Measurements from ENCODE around the gene CNDP2. TPM values are rescaled to one million over a fixed set of nuclear protein-coding genes. Genes with fewer than 3 reads are reported as not detected.
A peak's percentile ranks its signal among the peaks of the same experiment; 100 is the strongest.
"Not testable (repeated sequence)": the region's sequence is repeated elsewhere in the genome, so short reads cannot be mapped to it uniquely, and the experiment has no call there.

The CNDP2 gene
- total RNA-seq, 1 donor from 2014 or later, result 67.4 TPM

DNA sequence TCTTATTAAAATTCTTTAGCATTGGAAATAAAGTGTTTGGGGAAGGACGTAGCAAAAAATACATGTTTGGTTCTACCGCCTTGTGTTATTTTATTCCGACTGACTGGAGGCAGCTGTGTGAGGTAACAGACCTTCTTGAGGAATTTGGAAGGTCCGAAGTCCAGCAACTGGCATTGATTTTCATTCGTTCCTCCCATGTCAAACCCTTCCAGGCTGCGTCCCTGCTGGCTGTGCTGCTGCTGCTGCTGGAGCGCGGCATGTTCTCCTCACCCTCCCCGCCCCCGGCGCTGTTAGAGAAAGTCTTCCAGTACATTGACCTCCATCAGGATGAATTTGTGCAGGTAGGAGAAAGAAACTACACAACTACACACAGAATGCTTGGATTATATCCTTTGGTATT lies 60.0 kb downstream of the CNDP2 start:
- DNase-seq (ENCODE audit: low read depth), result no peak
- H3K4me3 ChIP-seq (ENCODE audit: low read depth, low read length), result no peak overlapping the region
- H3K27me3 ChIP-seq (ENCODE audit: control insufficient read depth, insufficient read depth, low read length), result peaks cover 2% of the 10 kb centered on the region
- TF ChIP-seq, protein P1, sequence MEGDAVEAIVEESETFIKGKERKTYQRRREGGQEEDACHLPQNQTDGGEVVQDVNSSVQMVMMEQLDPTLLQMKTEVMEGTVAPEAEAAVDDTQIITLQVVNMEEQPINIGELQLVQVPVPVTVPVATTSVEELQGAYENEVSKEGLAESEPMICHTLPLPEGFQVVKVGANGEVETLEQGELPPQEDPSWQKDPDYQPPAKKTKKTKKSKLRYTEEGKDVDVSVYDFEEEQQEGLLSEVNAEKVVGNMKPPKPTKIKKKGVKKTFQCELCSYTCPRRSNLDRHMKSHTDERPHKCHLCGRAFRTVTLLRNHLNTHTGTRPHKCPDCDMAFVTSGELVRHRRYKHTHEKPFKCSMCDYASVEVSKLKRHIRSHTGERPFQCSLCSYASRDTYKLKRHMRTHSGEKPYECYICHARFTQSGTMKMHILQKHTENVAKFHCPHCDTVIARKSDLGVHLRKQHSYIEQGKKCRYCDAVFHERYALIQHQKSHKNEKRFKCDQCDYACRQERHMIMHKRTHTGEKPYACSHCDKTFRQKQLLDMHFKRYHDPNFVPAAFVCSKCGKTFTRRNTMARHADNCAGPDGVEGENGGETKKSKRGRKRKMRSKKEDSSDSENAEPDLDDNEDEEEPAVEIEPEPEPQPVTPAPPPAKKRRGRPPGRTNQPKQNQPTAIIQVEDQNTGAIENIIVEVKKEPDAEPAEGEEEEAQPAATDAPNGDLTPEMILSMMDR (IDR thresholded peaks at IDR 0.05; ENCODE audit: insufficient read depth, low read length, severe bottlenecking), result no peak
- no peaks in the 10 kb centered on the region for H3K36me3 ChIP-seq (ENCODE audit: control insufficient read depth, insufficient read depth, low read length)
- no peak for FAIRE-seq

- no peak overlapping the region for H3K4me3 ChIP-seq (ENCODE audit: low read depth, low read length)
- TF ChIP-seq, protein P1 (IDR thresholded peaks at IDR 0.05; ENCODE audit: insufficient read depth, low read length, severe bottlenecking), result no peak
- no peaks in the 10 kb centered on the region for H3K36me3 ChIP-seq (ENCODE audit: control insufficient read depth, insufficient read depth, low read length)
- FAIRE-seq (no peak), DNase-seq (ENCODE audit: low read depth) (no peak)
- peaks cover 2% of the 10 kb centered on the region for H3K27me3 ChIP-seq (ENCODE audit: control insufficient read depth, insufficient read depth, low read length)
Observed at GRCh38 chr18:74558096-74558495, 61.9 kb downstream of the CNDP2 start.

- FAIRE-seq (no peak), DNase-seq (ENCODE audit: low read depth) (no peak)
- H3K27me3 ChIP-seq (ENCODE audit: control insufficient read depth, insufficient read depth, low read length), result no peaks in the 10 kb centered on the region
- H3K4me3 ChIP-seq (ENCODE audit: low read depth, low read length), result no peak overlapping the region
- TF ChIP-seq, protein P1 (IDR thresholded peaks at IDR 0.05; ENCODE audit: insufficient read depth, low read length, severe bottlenecking), result no peak
- no peaks in the 10 kb centered on the region for H3K36me3 ChIP-seq (ENCODE audit: control insufficient read depth, insufficient read depth, low read length)
Observed at GRCh38 chr18:74562131-74562730, 66.1 kb downstream of the CNDP2 start.

DNA sequence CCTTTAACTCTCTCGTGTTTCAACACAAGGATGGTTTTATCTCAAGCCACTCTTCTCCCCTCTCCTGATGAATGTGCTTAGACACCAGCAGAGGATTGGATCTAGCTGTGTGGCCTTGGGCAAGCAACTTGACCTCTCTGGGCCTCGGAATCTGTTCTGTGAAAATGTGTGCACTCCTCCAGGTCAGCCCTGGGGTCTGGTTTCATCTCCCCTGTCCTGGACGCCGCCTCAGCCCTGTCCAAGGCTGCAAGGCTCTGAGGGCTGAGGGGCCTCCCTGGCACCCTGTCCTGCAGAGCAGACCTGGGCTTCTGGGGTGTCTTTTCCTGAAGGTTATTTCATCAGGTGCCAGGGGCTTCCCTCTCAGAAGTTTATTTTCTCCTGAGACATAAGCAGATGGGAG lies 66.6 kb downstream of the CNDP2 start:
- TF ChIP-seq, protein P1 (IDR thresholded peaks at IDR 0.05; ENCODE audit: insufficient read depth, low read length, severe bottlenecking), result no peak
- Histone ChIP-seq H3K36me3 (ENCODE audit: control insufficient read depth, insufficient read depth, low read length) (no peaks in the 10 kb centered on the region), H3K27me3 (ENCODE audit: control insufficient read depth, insufficient read depth, low read length) (no peaks in the 10 kb centered on the region), H3K4me3 (ENCODE audit: low read depth, low read length) (no peak overlapping the region)
- FAIRE-seq (peak; percentile 13), DNase-seq (ENCODE audit: low read depth) (no peak)

DNA sequence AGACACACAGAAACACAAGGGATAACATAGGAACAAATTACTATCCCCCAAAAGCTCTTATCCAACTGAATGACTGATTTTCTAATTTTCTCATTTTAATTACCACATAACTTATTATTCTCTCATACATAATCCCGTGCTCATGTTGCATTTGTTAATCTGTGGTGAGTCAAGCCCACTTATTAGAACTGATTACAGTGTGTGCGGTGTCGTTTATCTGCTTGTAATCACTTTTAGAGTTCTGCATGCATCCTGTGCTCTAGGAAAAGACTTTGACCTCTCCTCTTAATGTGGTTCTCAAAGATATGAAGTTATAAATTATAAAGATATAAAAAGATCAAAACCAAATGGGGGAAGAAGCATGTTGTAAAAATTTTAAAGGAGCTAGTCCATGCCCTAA lies 67.8 kb downstream of the CNDP2 start:
- Histone ChIP-seq H3K27me3 (ENCODE audit: control insufficient read depth, insufficient read depth, low read length) (no peaks in the 10 kb centered on the region), H3K4me3 (ENCODE audit: low read depth, low read length) (no peak overlapping the region), H3K36me3 (ENCODE audit: control insufficient read depth, insufficient read depth, low read length) (no peaks in the 10 kb centered on the region)
- no peak for FAIRE-seq
- no peak for DNase-seq (ENCODE audit: low read depth)
- TF ChIP-seq, protein P1 (IDR thresholded peaks at IDR 0.05; ENCODE audit: insufficient read depth, low read length, severe bottlenecking), result no peak

- not testable (repeated sequence) for DNase-seq (ENCODE audit: low read depth); H3K27me3 ChIP-seq (ENCODE audit: control insufficient read depth, insufficient read depth, low read length); FAIRE-seq; H3K36me3 ChIP-seq (ENCODE audit: control insufficient read depth, insufficient read depth, low read length); H3K4me3 ChIP-seq (ENCODE audit: low read depth, low read length)
Observed at GRCh38 chr18:74565164-74565563, 69.0 kb downstream of the CNDP2 start.

- H3K4me3 ChIP-seq (ENCODE audit: low read depth, low read length); H3K36me3 ChIP-seq (ENCODE audit: control insufficient read depth, insufficient read depth, low read length); FAIRE-seq; H3K27me3 ChIP-seq (ENCODE audit: control insufficient read depth, insufficient read depth, low read length); DNase-seq (ENCODE audit: low read depth): not testable (repeated sequence)
Observed at GRCh38 chr18:74565993-74566392, 69.8 kb downstream of the CNDP2 start.
